Measurements from ENCODE around the gene IL6ST.
"Not testable (repeated sequence)": the region's sequence is repeated elsewhere in the genome, so short reads cannot be mapped to it uniquely, and the experiment has no call there.

IL6ST gene

GRCh38 chr5:55994495-55994997, at the start of gene IL6ST:
TSS of gene IL6ST (minus strand) at chr5:55994963. CDS start at chr5:55976278, 18,685 bp downstream.
- peak; percentile 36 for DNase-seq (ENCODE audit: low spot score)

DNA sequence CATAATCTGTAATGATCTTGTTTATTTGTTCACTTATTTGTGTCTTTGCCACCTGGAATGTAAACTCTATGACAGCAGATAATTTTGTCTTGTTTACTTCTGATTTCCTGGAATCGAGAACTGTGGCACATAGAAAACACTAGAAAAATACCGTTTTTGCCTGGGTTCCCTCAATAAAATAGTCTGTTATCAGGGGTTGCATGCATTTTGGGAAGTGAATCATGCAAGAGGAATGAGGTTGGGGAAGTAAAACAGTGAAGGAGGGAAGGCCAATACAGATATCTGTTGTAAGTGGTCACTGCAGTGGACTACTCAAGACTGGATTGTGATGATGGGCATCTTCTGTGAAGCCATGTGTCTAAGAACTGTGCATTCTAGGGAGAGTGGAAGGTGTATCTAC, 45.2 kb upstream of the IL6ST start:
- no peak for DNase-seq (ENCODE audit: low spot score)

GRCh38 chr5:56038206-56038605, 43.4 kb upstream of the IL6ST start:
- not testable (repeated sequence) for DNase-seq (ENCODE audit: low spot score)

DNA sequence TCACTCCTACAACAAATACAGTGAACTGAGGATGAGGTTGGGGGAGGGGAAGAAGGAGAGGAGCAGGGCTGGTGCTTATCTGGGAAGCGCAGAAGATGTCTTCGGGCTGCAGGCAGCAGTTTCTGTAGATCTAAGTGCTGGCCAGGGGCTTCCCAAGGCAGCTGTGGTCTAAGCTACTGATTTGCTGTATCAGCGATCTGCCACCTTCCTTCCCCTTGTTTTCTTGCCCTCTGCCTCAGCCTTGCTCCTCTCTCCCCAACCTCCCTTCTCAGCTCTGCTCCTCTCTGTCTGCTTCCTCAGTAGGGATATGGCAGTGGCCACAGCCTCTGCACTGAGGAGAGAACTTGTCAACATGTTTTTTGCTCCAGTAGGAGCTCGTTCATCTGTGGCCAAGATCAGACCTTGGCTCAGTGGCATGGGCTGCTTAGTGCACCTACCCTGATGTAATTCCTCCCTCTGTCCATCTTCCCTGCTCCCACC, 42.8 kb upstream of the IL6ST start:
- DNase-seq (ENCODE audit: low spot score), result no peak

DNA sequence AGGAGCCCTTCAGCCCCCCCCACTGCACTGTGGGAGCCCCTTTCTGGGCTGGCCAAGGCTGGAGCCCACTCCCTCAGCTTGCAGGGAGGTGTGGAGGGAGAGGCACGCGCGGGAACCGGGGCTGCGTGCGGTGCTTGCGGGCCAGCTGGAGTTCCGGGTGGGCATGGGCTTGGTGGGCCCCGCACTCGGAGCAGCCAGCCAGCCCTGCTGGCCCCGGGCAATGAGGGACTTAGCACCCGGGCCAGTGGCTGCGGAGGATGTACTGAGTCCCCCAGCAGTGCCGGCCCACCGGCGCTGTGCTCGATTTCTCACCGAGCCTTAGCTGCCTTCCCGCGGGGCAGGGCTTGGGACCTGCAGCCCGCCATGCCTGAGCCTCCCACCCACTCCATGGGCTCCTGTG, 40.6 kb upstream of the IL6ST start:
- DNase-seq (ENCODE audit: low spot score), result not testable (repeated sequence)

GRCh38 chr5:56029871-56030630, 35.3 kb upstream of the IL6ST start:
- DNase-seq (ENCODE audit: low spot score), result not testable (repeated sequence)

GRCh38 chr5:56029457-56029856, 34.7 kb upstream of the IL6ST start:
- DNase-seq (ENCODE audit: low spot score), result no peak

DNA sequence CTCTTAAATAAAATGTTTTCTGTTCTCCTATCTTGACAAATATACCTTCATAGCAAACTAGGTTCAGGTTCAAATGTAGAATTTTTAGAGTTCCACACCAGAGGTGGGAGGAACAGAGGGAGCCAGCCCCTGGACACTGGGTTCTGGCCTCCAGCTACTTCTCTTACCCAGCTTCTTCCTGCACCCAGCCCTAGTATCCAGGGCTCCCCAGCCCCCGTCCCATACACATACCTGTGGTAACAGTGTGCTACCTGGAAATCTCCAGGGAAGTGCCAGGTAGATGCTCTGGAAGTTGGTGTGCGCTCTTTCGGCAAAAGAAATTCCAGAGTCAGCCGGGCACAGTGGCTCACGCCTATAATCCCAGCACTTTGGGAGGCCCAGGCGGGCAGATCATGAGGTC, 33.9 kb upstream of the IL6ST start:
- no peak for DNase-seq (ENCODE audit: low spot score)

GRCh38 chr5:56026863-56027300, 32.1 kb upstream of the IL6ST start:
- peak; percentile 86 for DNase-seq (ENCODE audit: low spot score)

DNA sequence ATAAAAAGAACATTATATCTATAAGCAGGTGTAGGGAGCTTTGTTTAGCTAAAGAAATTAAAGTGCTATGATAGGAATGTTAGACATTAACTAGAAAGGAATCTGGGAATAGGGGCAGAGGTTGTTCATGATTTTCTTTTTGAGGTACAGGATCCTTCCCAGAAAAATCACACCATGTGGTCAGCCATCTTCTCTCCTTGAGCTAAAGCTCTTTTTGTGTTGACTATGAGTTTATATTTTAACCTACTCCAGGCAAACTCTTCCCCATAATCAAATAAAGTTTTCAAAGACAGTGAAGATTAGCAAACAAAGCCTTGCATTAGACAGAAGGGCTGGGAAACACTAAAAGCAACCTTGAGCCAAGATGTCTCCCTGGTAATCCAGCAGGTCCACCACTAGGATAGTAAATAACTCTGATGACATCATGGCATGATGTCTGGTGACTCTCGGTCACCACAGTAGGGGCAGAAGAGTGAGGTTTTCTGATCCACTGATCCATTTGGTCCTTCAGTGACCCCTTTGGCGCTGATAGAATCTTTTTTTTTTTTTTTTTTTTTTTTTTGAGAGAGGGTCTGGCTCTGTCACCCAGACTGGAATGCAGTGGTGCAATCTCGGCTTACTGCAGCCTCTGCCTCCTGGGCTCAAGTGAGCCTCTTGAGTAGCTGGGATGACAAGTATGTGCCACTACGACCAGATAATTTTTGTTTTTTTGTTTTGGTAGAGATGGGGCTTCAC, 30.6 kb upstream of the IL6ST start:
- DNase-seq (ENCODE audit: low spot score), result no peak

GRCh38 chr5:56024810-56025150, 30.0 kb upstream of the IL6ST start:
- no peak for DNase-seq (ENCODE audit: low spot score)

- no peak for DNase-seq (ENCODE audit: low spot score)
These were observed 28.5 kb upstream of the IL6ST start for GRCh38 chr5:56023296-56023695.

DNA sequence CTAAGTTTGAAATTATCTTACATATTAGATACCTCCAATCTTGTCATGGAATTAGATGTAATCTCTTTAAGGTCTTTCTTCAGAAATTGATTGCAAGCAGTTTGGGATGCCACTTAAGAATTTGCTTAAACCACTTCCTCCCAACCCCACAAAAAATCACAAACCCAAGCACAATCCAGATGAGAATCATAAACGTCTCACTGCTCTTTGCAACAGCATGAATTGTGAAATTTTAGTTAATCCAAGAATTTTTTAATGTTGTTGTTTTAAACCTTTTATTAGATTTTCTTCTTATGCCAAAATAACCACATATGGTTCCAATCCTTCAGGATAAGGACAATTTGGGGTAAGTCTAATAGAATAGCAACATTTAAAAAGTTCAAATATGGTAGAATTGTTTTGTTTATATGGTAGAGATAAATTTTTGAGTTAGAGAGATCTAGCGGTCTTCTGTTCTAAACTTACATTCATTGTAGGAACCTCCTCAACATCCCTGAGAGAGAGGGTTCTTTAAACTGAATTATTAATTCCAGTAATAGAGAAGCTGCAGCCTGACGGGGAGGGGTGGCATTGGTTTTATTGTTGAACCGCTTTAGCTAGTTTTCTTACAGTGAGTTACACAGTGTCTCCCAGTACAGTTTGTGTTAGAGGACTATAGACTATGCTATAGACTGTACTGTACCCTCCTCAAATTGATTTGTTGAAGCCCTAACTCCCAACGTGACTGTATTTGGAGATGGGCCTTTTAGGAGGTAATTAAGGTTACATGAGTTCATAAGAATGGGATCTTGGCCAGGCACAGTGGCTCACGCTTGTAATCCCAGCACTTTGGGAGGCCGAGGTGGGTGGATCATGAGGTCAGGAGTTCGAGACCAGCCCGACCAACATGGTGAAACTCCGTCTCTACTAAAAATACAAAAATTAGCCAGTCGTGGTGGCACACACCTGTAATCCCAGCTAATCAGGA, 24.8 kb upstream of the IL6ST start:
- DNase-seq (ENCODE audit: low spot score), result peak; percentile 47

GRCh38 chr5:56018832-56019231, 24.1 kb upstream of the IL6ST start:
- DNase-seq (ENCODE audit: low spot score), result no peak

DNA sequence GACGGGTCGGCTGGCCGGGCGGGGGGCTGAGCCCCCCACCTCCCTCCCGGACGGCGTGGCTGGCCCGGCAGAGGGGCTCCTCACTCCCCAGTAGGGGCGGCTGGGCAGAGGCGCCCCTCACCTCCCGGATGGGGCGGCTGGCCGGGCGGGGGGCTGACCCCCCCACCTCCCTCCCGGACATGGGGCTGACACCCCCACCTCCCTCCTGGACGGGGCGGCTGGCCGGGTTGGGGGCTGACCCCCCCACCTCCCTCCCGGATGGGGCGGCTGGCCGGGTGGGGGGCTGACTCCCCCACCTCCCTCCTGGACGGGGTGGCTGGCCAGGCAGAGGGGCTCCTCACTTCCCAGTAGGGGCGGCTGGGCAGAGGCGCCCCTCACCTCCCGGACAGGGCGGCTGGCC, 19.9 kb upstream of the IL6ST start:
- DNase-seq (ENCODE audit: low spot score), result not testable (repeated sequence)

GRCh38 chr5:56013939-56014338, 19.2 kb upstream of the IL6ST start:
- DNase-seq (ENCODE audit: low spot score), result not testable (repeated sequence)

GRCh38 chr5:56012281-56012963, 17.7 kb upstream of the IL6ST start:
- DNase-seq (ENCODE audit: low spot score), result peak; percentile 74

DNA sequence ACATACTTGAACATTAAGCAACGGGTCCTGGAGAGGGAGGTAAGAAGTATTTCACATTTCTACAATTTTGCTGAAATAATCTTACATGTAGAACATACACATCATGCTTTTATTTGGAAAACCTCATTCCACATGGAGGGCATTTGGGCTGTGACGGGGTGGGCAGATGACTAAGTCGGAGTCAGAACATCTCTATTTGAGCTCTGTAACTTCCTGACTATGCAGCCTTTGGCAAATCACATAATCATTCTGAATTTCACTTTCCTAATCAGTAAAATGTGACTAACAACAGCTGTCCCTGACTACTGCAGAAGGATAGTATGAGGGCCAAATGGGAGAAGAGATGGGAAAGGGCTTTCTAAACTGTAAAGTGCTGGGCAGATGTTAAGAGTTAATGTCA, 17.1 kb upstream of the IL6ST start:
- DNase-seq (ENCODE audit: low spot score), result peak; percentile 64

DNA sequence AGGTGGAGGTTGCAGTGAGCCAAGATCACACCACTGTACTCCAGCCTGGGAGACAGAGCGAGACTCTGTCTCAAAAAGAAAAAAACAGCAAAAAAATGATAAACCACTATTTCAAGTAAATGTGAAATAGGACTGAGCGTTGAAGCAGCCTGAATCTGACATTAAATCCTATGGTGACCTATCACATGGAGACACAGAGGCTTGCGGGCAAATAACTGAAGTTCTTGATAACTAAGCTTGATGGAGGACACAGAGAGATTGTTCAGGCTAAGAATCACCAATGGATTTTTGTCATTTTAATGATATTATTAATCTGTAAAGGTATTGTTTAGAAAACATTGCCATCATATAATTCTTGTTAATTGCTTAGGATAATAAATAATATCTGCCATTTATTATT, 15.7 kb upstream of the IL6ST start:
- no peak for DNase-seq (ENCODE audit: low spot score)

DNA sequence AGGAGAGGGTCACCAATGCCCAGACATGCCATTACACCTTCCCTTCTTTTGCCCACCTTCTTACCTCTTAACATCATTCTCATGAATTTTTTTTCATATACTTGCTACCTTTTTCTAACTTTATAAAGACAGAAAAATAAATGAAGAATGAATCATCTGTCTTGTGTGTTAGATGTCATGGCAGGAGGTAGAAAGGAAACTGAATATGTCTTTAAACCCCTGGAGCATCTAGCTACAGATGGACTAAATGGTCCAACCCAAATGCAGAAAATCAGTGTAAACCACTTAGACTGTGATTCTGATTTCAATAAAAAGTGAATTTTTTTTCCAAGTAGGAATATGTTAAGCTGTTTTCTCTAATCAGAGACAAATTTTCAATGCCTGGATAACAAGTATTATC, 11.8 kb upstream of the IL6ST start:
- DNase-seq (ENCODE audit: low spot score), result no peak

- DNase-seq (ENCODE audit: low spot score), result no peak
These were observed 11.3 kb upstream of the IL6ST start for GRCh38 chr5:56006094-56006493.
